ENCODE data around the gene MED9.

Gene MED9

DNA sequence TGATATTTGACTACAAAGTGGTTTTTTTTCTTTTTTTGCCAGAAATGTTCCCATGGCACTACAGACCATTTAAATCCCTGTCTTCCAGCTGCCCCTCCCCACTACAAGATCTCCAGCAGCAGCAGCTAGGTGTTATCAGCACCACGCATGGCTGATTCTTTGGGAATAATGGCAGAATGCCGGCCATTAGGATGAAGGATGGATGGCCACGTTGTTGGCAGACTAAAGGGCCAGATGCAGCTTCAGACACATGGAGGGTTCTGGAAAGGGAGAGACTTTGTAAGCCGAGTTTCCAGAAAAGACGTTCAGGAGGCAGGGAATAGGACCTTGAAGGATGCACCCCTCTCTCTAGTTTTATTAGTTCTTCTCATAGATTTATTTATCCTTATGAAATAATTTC is 10.3 kb upstream of the MED9 start:
- Histone ChIP-seq H3F3A (ENCODE audit: low read depth) (no peaks in the 10 kb centered on the region), H3K9ac (ENCODE audit: low read depth, low read length, poor library complexity, severe bottlenecking) (no peak overlapping the region), H3K79me2 (ENCODE audit: insufficient read depth, low read length) (no peaks in the 10 kb centered on the region)

DNA sequence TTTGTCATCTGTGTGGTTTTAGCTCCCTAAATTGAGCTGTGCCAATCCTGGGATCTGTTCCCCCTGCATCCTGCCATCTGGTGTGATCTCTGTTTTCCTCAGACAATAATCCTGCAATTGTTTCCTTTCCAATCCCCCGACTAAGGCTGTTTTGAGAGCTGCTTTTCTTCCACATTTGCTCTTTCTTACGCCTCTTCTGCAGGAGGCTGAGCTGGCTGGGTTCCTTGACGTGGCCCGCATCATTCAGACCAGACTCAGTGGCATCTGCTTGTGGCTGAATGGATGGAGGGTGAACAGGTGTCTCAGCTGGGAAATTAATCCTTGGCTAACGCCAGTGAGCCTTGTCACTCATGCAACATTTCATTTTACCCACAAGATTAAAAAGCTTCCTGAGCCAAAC is 9.8 kb upstream of the MED9 start:
- no peaks in the 10 kb centered on the region for H3K36me3 ChIP-seq (ENCODE audit: insufficient read depth, low read length)
- no peak overlapping the region for H3K4me2 ChIP-seq (ENCODE audit: low read depth, low read length, poor library complexity, severe bottlenecking)
- no peaks in the 10 kb centered on the region for H3K9me2 ChIP-seq (replicated peaks; ENCODE audit: low read depth, low read length)
- H3F3A ChIP-seq (ENCODE audit: low read depth), result no peaks in the 10 kb centered on the region
- H4K20me1 ChIP-seq (ENCODE audit: insufficient read depth, low read length, poor library complexity, severe bottlenecking), result no peaks in the 10 kb centered on the region
- H3K27me3 ChIP-seq (ENCODE audit: insufficient read depth, low read length, poor library complexity, severe bottlenecking), result no peaks in the 10 kb centered on the region
- H3K9me3 ChIP-seq (ENCODE audit: insufficient read depth, low read depth, low read length), result no peaks in the 10 kb centered on the region
- H3K9ac ChIP-seq (ENCODE audit: low read depth, low read length, poor library complexity, severe bottlenecking), result no peak overlapping the region
- TF ChIP-seq EZH2phosphoT487 (IDR thresholded peaks at IDR 0.05; ENCODE audit: borderline replicate concordance), result no peak
- TF ChIP-seq, protein P1, sequence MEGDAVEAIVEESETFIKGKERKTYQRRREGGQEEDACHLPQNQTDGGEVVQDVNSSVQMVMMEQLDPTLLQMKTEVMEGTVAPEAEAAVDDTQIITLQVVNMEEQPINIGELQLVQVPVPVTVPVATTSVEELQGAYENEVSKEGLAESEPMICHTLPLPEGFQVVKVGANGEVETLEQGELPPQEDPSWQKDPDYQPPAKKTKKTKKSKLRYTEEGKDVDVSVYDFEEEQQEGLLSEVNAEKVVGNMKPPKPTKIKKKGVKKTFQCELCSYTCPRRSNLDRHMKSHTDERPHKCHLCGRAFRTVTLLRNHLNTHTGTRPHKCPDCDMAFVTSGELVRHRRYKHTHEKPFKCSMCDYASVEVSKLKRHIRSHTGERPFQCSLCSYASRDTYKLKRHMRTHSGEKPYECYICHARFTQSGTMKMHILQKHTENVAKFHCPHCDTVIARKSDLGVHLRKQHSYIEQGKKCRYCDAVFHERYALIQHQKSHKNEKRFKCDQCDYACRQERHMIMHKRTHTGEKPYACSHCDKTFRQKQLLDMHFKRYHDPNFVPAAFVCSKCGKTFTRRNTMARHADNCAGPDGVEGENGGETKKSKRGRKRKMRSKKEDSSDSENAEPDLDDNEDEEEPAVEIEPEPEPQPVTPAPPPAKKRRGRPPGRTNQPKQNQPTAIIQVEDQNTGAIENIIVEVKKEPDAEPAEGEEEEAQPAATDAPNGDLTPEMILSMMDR (conservative IDR thresholded peaks at IDR 0.05; ENCODE audit: low read length), result no peak
- H3K79me2 ChIP-seq (ENCODE audit: insufficient read depth, low read length), result no peaks in the 10 kb centered on the region
- peaks cover 6% of the 10 kb centered on the region for H3K4me1 ChIP-seq (ENCODE audit: insufficient read depth, low read length, poor library complexity, severe bottlenecking)
- H3K4me3 ChIP-seq (ENCODE audit: low read length, poor library complexity, severe bottlenecking), result no peak overlapping the region
- H2AFZ ChIP-seq (ENCODE audit: low read length), result no peak overlapping the region

More for the DNA sequence above, 10.3 kb upstream of the MED9 start:
- H3K36me3 ChIP-seq (ENCODE audit: insufficient read depth, low read length), result no peaks in the 10 kb centered on the region
- H4K20me1 ChIP-seq (ENCODE audit: insufficient read depth, low read length, poor library complexity, severe bottlenecking), result no peaks in the 10 kb centered on the region
- no peak overlapping the region for H2AFZ ChIP-seq (ENCODE audit: low read length)
- no peak overlapping the region for H3K4me2 ChIP-seq (ENCODE audit: low read depth, low read length, poor library complexity, severe bottlenecking)
- TF ChIP-seq, protein P1 (conservative IDR thresholded peaks at IDR 0.05; ENCODE audit: low read length), result no peak
- TF ChIP-seq EZH2phosphoT487 (IDR thresholded peaks at IDR 0.05; ENCODE audit: borderline replicate concordance), result no peak
- no peaks in the 10 kb centered on the region for H3K27me3 ChIP-seq (ENCODE audit: insufficient read depth, low read length, poor library complexity, severe bottlenecking)
- no peaks in the 10 kb centered on the region for H3K9me2 ChIP-seq (replicated peaks; ENCODE audit: low read depth, low read length)
- no peak overlapping the region for H3K4me3 ChIP-seq (ENCODE audit: low read length, poor library complexity, severe bottlenecking)
- H3K9me3 ChIP-seq (ENCODE audit: insufficient read depth, low read depth, low read length), result no peaks in the 10 kb centered on the region
- H3K4me1 ChIP-seq (ENCODE audit: insufficient read depth, low read length, poor library complexity, severe bottlenecking), result peaks cover 7% of the 10 kb centered on the region

DNA sequence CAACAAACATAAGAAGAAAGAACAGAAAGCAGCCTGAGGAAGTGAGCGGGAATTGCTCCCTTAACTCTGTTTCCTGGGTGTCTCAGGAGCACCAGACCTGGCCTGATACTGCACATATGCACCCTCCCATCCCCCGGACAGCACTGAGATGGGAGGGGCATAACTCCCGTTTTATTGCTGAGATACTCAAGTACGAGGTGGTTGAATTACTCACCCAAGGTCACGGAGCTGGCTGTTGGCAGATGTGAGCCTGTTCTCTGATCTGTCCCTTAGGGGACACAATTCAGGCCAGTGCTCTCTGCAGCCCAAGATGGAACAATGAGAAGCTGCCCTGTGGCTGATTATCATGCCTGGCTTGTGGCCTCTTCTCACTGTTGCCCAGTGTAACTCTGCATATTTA is 9.1 kb upstream of the MED9 start:
- no peaks in the 10 kb centered on the region for H3K36me3 ChIP-seq (ENCODE audit: insufficient read depth, low read length)
- no peak overlapping the region for H3K4me3 ChIP-seq (ENCODE audit: low read length, poor library complexity, severe bottlenecking)
- no peak overlapping the region for H3K9ac ChIP-seq (ENCODE audit: low read depth, low read length, poor library complexity, severe bottlenecking)
- H3K4me1 ChIP-seq (ENCODE audit: insufficient read depth, low read length, poor library complexity, severe bottlenecking), result no peaks in the 10 kb centered on the region
- no peaks in the 10 kb centered on the region for H3K27me3 ChIP-seq (ENCODE audit: insufficient read depth, low read length, poor library complexity, severe bottlenecking)
- H2AFZ ChIP-seq (ENCODE audit: low read length), result no peak overlapping the region
- H3K79me2 ChIP-seq (ENCODE audit: insufficient read depth, low read length), result no peaks in the 10 kb centered on the region
- H3K9me2 ChIP-seq (replicated peaks; ENCODE audit: low read depth, low read length), result no peaks in the 10 kb centered on the region
- no peak overlapping the region for H3K4me2 ChIP-seq (ENCODE audit: low read depth, low read length, poor library complexity, severe bottlenecking)
- no peaks in the 10 kb centered on the region for H3F3A ChIP-seq (ENCODE audit: low read depth)
- TF ChIP-seq, protein P1 (conservative IDR thresholded peaks at IDR 0.05; ENCODE audit: low read length), result no peak
- no peak for TF ChIP-seq EZH2phosphoT487 (IDR thresholded peaks at IDR 0.05; ENCODE audit: borderline replicate concordance)
- no peaks in the 10 kb centered on the region for H3K9me3 ChIP-seq (ENCODE audit: insufficient read depth, low read depth, low read length)
- no peaks in the 10 kb centered on the region for H4K20me1 ChIP-seq (ENCODE audit: insufficient read depth, low read length, poor library complexity, severe bottlenecking)
